ENCODE data around the gene FN3KRP. TPM values are rescaled to one million over a fixed set of nuclear protein-coding genes. Genes with fewer than 3 reads are reported as not detected.

The FN3KRP gene
- total RNA-seq, 4 donors from 2014 or later = 15.5 to 33.0 (median 19.7) TPM

- Histone ChIP-seq H3K27ac (no peak overlapping the region), H3K4me3 (no peak overlapping the region), H3K4me1 (peaks cover 0 to 22% (median 9%) of the 10 kb centered on the region in 4 donors), H3K27me3 (no peaks in the 10 kb centered on the region), H3K36me3 (no peaks in the 10 kb centered on the region), H3K9me3 (no peaks in the 10 kb centered on the region)
- no peak for TF ChIP-seq CTCF (IDR thresholded peaks at IDR 0.05)
- no peak for DNase-seq
Measured at GRCh38 chr17:82754297-82755208, 38.0 kb downstream of the FN3KRP start.

GRCh38 chr17:82756166-82756565, 39.7 kb downstream of the FN3KRP start:
- no peak for DNase-seq
- Histone ChIP-seq H3K27ac (no peak overlapping the region), H3K4me1 (peaks cover 0 to 22% (median 9%) of the 10 kb centered on the region in 4 donors), H3K4me3 (no peak overlapping the region), H3K36me3 (no peaks in the 10 kb centered on the region), H3K9me3 (no peaks in the 10 kb centered on the region), H3K27me3 (no peaks in the 10 kb centered on the region)
- no peak for TF ChIP-seq CTCF (IDR thresholded peaks at IDR 0.05)
- TF ChIP-seq POLR2A (IDR thresholded peaks at IDR 0.05) = no peak

GRCh38 chr17:82765371-82765770, 48.9 kb downstream of the FN3KRP start:
- Histone ChIP-seq H3K4me3 (no peak overlapping the region), H3K9me3 (no peaks in the 10 kb centered on the region), H3K36me3 (peaks cover 0 to 25% (median 0%) of the 10 kb centered on the region in 3 donors), H3K27ac (no peak overlapping the region), H3K27me3 (no peaks in the 10 kb centered on the region), H3K4me1 (no peaks in the 10 kb centered on the region)
- no peak for TF ChIP-seq POLR2A (IDR thresholded peaks at IDR 0.05)
- TF ChIP-seq CTCF (IDR thresholded peaks at IDR 0.05) = no peak
- peak in 1 of 3 donors; percentile 26 for DNase-seq

- peak in 2 of 3 donors; percentile 44 to 82 for DNase-seq
- H3K4me1 ChIP-seq = no peaks in the 10 kb centered on the region
- H3K9me3 ChIP-seq = no peaks in the 10 kb centered on the region
- no peaks in the 10 kb centered on the region for H3K27me3 ChIP-seq
- no peak overlapping the region for H3K27ac ChIP-seq
- TF ChIP-seq CTCF (IDR thresholded peaks at IDR 0.05) = peak in 5 of 6 experiments; percentile 9 to 68 (median 57)
- no peak for TF ChIP-seq POLR2A (IDR thresholded peaks at IDR 0.05)
- peaks cover 0 to 25% (median 0%) of the 10 kb centered on the region in 3 donors for H3K36me3 ChIP-seq
- no peak overlapping the region for H3K4me3 ChIP-seq
Measured at GRCh38 chr17:82767041-82767754, 50.7 kb downstream of the FN3KRP start.

GRCh38 chr17:82769041-82769440, 52.5 kb downstream of the FN3KRP start:
- TF ChIP-seq CTCF (IDR thresholded peaks at IDR 0.05) (no peak), POLR2A (IDR thresholded peaks at IDR 0.05) (no peak)
- Histone ChIP-seq H3K9me3 (no peaks in the 10 kb centered on the region), H3K27ac (no peak overlapping the region), H3K4me3 (no peak overlapping the region), H3K4me1 (no peaks in the 10 kb centered on the region), H3K27me3 (no peaks in the 10 kb centered on the region), H3K36me3 (peaks cover 0 to 22% (median 0%) of the 10 kb centered on the region in 3 donors)
- DNase-seq = no peak
